Measurements from ENCODE around the gene DHRS13. TPM values are rescaled to one million over a fixed set of nuclear protein-coding genes. Genes with fewer than 3 reads are reported as not detected.
"Not testable (repeated sequence)": the region's sequence is repeated elsewhere in the genome, so short reads cannot be mapped to it uniquely, and the experiment has no call there.

The DHRS13 gene
- total RNA-seq, 2 donors from 2014 or later = 21.0 TPM

DNA sequence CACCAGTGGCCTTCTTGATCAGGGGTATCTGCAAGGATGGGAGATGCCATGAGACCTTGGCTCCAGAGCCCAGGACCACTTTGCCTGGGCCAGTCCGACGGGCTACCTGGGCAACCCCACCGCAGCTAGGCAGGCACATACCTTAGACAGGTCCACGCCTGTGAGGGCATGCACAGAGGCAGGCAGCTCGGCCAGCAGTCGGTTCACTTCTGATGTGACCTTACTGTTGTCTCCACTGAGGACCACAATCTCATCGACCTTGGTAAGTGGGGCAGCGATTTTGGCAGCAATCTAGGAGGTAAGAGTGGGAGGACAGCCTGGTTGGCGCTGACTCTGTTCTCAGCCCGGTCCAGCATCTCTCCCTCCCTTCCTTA lies 22.3 kb downstream of the DHRS13 start:
- Mint-ChIP-seq H3K36me3 (ENCODE audit: low read depth) (peaks cover 14% of the 10 kb centered on the region), H3K27ac (no peak overlapping the region), H3K4me1 (peaks cover 13% of the 10 kb centered on the region), H3K4me3 (no peak overlapping the region), H3K27me3 (no peaks in the 10 kb centered on the region)
- ATAC-seq (no peak), DNase-seq (no peak)
- H3K9me3 ChIP-seq (ENCODE audit: control insufficient read depth, low read length, poor library complexity, severe bottlenecking) = no peaks in the 10 kb centered on the region

DNA sequence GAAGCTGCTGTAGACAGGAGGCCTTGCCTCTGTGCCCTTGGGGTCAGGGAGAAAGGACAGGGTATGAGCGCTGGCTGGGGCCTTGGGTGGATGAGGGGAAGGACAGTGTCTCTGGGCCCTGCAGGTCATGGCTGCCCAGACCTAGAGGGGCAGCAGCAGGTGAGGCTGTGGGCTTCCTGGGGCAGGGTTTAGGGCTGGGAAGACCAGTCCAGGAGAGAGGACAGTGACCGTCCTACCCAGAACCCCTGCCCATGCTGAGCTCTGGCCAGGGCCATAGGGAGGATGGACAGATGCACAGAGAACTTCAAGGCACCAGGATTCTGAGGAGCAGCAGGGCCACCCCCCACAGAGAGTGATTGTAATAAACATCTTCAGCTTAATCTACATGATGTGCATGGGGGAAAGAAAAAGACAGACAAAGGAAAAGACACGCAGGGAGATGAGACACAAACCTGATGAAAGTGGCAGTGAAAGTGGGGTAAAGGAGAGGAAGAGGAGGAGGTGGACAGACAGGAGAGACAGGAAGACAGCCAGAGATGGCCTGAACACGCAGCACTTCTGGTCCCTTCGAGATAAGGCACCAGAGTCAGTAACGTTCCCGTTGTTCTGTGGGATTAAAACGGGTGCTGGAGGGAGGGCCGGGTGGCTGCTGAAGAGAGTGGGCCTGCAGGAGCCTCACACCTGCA lies 22.9 kb downstream of the DHRS13 start:
- ATAC-seq = no peak
- no peak overlapping the region for H3K27ac Mint-ChIP-seq
- no peak for DNase-seq
- H3K36me3 Mint-ChIP-seq (ENCODE audit: low read depth) = peaks cover 13% of the 10 kb centered on the region
- H3K4me3 Mint-ChIP-seq = peak overlapping the region; percentile 19
- no peaks in the 10 kb centered on the region for H3K9me3 ChIP-seq (ENCODE audit: control insufficient read depth, low read length, poor library complexity, severe bottlenecking)
- H3K4me1 Mint-ChIP-seq = peaks cover 9% of the 10 kb centered on the region
- H3K27me3 Mint-ChIP-seq = no peaks in the 10 kb centered on the region

DNA sequence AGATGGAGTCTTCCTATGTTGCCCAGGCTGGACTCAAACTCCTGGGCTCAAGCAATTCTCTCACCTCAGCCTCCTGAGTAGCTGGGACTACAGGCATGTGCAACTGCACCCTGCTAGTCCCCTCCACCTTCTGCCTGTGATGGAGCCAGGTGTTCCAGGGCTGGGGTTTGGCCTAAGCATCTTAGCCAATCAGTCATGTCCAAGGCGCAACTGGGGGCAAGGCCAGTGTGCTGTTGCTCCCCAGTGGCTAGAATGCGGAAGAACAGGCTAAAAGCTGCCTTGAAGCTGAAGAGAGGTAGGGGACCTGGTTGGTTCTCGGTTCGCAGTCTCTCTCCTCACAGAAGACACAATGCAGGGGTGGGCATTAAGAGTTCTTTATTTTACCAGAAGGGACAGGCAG lies 23.9 kb downstream of the DHRS13 start:
- Mint-ChIP-seq H3K4me1 (peaks cover 6% of the 10 kb centered on the region), H3K36me3 (ENCODE audit: low read depth) (peaks cover 12% of the 10 kb centered on the region), H3K27me3 (no peaks in the 10 kb centered on the region), H3K4me3 (no peak overlapping the region), H3K27ac (no peak overlapping the region)
- ATAC-seq (no peak), DNase-seq (no peak)
- H3K9me3 ChIP-seq (ENCODE audit: control insufficient read depth, low read length, poor library complexity, severe bottlenecking) = no peaks in the 10 kb centered on the region

DNA sequence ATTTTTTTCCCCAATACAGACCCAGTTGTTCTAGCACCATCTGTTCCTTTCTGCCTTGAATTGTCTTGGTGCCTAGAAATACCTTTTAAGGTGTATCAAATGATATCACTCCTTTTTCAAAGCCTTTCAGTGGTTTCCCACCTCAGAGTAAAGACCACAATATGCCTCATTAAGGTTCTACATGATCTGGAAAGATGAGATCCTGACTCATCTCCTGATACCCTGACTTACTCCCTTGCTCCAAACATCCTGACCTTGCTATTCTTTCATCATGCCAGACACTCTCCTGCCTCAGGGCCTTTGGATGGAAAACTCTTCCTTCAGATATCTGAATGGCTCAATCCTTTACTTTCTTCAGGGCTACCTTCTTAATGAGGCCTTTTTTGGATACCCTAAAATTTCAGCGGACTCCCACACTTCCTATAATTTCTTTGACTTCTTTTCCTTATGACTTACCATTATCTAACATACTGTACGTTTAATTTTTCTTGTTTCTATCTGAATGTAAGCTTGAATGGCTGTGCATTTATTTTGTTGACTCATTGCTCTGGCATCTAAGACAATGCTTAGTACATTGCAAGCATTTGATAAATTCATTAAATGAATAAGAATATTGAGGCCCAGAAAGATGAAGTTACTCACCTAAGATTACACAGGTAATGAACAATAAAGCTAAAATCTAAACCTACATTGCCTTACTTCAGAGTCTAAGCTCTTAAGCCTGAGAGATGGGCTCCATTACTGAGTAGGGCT lies 24.5 kb downstream of the DHRS13 start:
- no peak overlapping the region for H3K4me3 Mint-ChIP-seq
- no peaks in the 10 kb centered on the region for H3K27me3 Mint-ChIP-seq
- H3K9me3 ChIP-seq (ENCODE audit: control insufficient read depth, low read length, poor library complexity, severe bottlenecking) = no peaks in the 10 kb centered on the region
- DNase-seq (no peak), ATAC-seq (no peak)
- peaks cover 6% of the 10 kb centered on the region for H3K4me1 Mint-ChIP-seq
- no peak overlapping the region for H3K27ac Mint-ChIP-seq
- peaks cover 12% of the 10 kb centered on the region for H3K36me3 Mint-ChIP-seq (ENCODE audit: low read depth)

DNA sequence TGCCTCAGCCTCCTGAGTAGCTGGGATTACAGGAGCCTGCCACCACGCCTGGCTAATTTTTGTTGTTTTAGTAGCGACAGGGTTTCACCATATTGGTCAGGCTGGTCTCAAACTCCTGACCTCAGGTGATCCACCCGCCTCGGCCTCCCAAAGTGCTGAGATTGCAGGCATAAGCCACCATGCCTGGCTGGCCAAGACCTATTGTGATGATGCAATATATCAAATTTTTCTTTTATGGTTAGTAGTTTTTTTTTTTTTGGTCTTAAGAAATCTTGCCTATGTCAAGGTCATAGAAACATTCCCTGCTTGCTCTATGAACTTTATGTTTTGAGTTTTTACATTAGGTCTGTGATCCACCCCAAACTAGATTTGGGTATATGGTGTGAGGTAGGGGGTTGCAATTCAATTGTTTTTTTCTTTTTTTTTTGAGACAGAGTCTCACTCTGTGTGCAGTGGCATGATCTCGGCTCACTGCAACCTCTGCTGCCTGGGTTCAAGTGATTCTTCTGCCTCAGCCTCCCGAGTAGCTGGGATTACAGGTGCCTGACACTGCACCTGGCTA lies 25.6 kb downstream of the DHRS13 start:
- not testable (repeated sequence) for ATAC-seq

DNA sequence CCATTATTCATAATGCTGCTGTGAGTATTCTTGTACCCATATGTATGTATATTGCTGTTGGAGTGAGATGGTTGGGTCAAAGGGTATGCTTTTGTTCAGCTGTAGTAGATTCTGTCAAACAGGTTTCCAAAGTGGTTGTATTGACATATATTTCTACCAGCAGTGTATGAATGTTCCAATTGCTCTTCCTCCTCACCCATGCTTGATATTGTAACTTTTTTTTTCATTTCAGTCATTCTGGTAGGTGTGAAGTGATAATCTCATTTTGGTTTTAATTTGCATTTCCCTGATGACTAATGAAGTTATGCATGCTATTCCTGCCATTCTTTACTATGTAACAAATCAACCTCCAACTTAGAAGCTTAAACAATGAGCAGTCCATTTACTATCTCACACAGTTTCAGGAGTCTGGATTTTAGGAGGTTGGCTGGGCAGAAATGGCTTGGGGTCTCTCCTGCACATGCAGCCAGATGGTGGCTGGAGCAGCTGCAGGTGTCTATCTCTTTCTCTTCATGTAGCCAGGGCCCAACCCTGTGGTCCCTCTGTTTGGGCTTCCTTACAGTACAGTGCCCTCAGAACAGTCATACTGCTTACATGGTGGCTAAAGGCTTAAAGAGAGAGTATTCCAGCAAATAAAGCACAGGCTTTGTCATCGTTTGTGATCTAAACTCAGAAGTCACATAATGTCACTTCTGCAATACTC lies 26.9 kb downstream of the DHRS13 start:
- Mint-ChIP-seq H3K27me3 (no peaks in the 10 kb centered on the region), H3K27ac (no peak overlapping the region), H3K36me3 (ENCODE audit: low read depth) (peaks cover 10% of the 10 kb centered on the region), H3K4me1 (peaks cover 10% of the 10 kb centered on the region), H3K4me3 (no peak overlapping the region)
- ATAC-seq = no peak
- H3K9me3 ChIP-seq (ENCODE audit: control insufficient read depth, low read length, poor library complexity, severe bottlenecking) = no peaks in the 10 kb centered on the region
- DNase-seq = no peak

More for the DNA sequence above, 25.6 kb downstream of the DHRS13 start:
- not testable (repeated sequence) for H3K4me1 Mint-ChIP-seq; DNase-seq; H3K4me3 Mint-ChIP-seq; H3K27ac Mint-ChIP-seq; H3K9me3 ChIP-seq (ENCODE audit: control insufficient read depth, low read length, poor library complexity, severe bottlenecking); H3K27me3 Mint-ChIP-seq
- peaks cover 12% of the 10 kb centered on the region for H3K36me3 Mint-ChIP-seq (ENCODE audit: low read depth)

DNA sequence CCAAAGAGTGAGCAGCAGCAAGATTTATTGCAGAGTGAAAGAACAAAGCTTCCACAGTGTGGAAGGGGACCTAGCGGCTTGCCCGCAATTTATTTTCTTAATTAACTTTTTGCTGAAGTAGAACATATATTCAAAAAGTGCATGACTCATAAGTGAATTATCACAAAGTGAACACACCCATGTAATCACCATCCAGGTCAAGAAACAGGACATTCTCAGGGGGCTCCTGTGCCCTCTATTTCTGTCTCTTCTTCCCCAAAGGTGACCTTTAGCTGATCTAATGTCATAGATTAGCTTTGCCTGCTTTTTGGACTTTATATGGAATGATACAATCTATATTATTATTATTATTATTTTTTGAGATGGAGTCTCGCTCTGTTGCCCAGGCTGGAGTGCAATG lies 28.1 kb downstream of the DHRS13 start:
- H3K27ac Mint-ChIP-seq = no peak overlapping the region
- H3K27me3 Mint-ChIP-seq = no peaks in the 10 kb centered on the region
- H3K4me3 Mint-ChIP-seq = no peak overlapping the region
- DNase-seq (no peak), ATAC-seq (no peak)
- H3K4me1 Mint-ChIP-seq = peaks cover 8% of the 10 kb centered on the region
- peaks cover 6% of the 10 kb centered on the region for H3K36me3 Mint-ChIP-seq (ENCODE audit: low read depth)
- no peaks in the 10 kb centered on the region for H3K9me3 ChIP-seq (ENCODE audit: control insufficient read depth, low read length, poor library complexity, severe bottlenecking)

DNA sequence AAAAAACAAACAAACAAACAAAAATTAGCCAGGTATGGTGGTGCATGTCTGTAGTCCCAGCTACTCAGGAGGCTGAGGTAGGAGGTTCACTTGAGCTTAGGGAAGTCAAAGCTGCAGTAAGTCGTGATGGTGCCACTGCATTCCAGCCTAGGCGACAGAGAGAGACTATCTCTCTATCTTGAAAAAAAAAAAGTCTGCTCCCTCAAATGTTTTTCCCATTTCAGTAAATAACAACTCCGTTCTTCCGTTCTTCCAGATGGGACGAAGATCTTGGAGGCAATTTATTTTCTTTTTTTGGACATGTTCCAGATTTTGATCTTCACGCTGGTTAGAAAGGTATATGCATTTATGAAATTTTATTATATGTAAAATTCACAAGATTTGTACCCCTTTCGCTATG lies 29.0 kb downstream of the DHRS13 start:
- peaks cover 8% of the 10 kb centered on the region for H3K4me1 Mint-ChIP-seq
- H3K27ac Mint-ChIP-seq = peak overlapping the region; percentile 71
- no peaks in the 10 kb centered on the region for H3K27me3 Mint-ChIP-seq
- no peak overlapping the region for H3K4me3 Mint-ChIP-seq
- H3K36me3 Mint-ChIP-seq (ENCODE audit: low read depth) = peaks cover 6% of the 10 kb centered on the region
- DNase-seq (no peak), ATAC-seq (no peak)
- no peaks in the 10 kb centered on the region for H3K9me3 ChIP-seq (ENCODE audit: control insufficient read depth, low read length, poor library complexity, severe bottlenecking)

DNA sequence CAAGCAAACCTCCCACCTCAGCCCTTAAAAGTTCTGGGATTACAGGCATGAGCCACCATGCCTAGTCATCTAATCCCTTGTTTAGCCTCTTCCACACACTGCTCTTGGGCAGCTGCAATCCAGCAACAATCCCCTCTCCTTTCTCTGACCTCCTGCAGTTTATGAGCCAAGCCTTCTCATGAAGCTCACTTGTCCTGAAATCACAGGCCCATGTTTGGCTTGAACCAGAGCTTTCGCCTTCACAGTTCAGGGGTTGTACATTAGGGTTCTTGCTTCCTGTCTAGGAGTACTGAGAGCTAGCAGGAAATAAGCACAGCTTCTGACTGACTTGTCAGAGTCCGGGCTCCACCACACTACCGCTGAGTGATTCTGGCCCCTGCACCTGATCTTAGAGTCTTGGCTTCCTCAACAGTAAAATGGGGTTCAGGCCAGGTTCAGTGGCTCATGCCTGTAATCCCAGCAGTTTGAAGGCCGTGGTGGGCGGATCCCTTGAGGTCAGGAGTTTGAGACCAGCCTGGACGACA lies 31.8 kb downstream of the DHRS13 start:
- Mint-ChIP-seq H3K27ac (peak overlapping the region; percentile 94), H3K4me1 (peaks cover 6% of the 10 kb centered on the region), H3K36me3 (ENCODE audit: low read depth) (no peaks in the 10 kb centered on the region), H3K27me3 (no peaks in the 10 kb centered on the region), H3K4me3 (no peak overlapping the region)
- ATAC-seq = peak; percentile 97
- no peaks in the 10 kb centered on the region for H3K9me3 ChIP-seq (ENCODE audit: control insufficient read depth, low read length, poor library complexity, severe bottlenecking)
- no peak for DNase-seq

DNA sequence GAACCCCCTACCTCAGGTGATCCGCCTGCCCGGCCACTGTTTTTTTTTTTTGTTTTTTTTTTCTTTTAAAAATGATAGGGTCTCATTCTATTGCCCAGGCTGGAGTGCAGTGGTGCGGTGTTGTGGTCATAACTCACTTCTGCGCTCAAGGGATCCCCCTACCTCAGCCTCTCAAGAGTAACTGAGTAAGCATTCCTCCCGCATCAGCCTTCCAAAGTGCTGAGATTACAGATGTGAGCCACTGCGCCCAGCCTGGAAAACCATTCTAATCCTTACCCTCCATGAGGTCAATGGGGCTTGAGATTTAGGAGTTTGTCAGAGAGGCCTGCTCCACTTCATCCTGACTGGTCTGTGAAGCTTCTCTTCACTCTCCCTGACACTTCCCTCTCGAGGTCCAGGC lies 35.6 kb downstream of the DHRS13 start:
- no peak for ATAC-seq
- Mint-ChIP-seq H3K36me3 (ENCODE audit: low read depth) (no peaks in the 10 kb centered on the region), H3K27ac (no peak overlapping the region), H3K27me3 (no peaks in the 10 kb centered on the region), H3K4me1 (peaks cover 8% of the 10 kb centered on the region), H3K4me3 (no peak overlapping the region)
- no peaks in the 10 kb centered on the region for H3K9me3 ChIP-seq (ENCODE audit: control insufficient read depth, low read length, poor library complexity, severe bottlenecking)
- no peak for DNase-seq

DNA sequence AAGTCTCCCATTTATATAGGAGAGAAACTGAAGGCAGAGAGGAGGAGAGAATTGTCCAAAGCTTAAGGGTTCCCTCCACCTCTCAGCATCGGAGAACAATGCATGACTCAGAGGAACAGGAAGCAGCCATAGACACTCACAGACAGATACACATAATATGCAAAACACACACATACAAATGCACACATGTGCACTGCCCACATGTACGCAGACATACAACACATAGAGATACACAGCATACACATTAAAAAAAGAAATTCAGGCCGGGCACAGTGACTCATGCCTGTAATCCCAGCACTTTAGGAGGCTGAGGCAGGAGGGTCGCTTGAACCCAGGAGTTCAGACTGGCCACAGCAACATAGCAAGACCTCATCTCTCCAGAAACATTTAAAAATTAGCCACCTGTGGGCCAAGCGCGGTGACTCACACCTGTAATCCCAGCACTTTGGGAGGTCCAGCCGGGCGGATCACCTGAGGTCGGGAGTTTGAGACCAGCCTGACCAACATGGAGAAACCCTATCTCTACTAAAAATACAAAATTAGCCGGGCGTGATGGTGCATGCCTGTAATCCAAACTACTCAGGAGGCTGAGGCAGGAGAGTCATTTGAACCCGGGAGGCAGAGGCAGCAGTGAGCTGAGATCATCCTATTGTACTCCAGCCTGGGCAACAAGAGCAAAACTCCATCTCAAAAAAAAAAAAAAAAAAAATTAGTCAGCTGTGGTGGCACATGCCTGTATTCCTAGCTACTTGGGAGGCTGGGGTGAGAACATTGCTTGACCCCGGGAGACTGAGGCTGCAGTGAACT lies 36.7 kb downstream of the DHRS13 start:
- DNase-seq (no peak), ATAC-seq (no peak)
- Mint-ChIP-seq H3K36me3 (ENCODE audit: low read depth) (no peaks in the 10 kb centered on the region), H3K27me3 (no peaks in the 10 kb centered on the region), H3K4me1 (peaks cover 9% of the 10 kb centered on the region), H3K4me3 (no peak overlapping the region), H3K27ac (peak overlapping the region; percentile 8)
- H3K9me3 ChIP-seq (ENCODE audit: control insufficient read depth, low read length, poor library complexity, severe bottlenecking) = no peaks in the 10 kb centered on the region

DNA sequence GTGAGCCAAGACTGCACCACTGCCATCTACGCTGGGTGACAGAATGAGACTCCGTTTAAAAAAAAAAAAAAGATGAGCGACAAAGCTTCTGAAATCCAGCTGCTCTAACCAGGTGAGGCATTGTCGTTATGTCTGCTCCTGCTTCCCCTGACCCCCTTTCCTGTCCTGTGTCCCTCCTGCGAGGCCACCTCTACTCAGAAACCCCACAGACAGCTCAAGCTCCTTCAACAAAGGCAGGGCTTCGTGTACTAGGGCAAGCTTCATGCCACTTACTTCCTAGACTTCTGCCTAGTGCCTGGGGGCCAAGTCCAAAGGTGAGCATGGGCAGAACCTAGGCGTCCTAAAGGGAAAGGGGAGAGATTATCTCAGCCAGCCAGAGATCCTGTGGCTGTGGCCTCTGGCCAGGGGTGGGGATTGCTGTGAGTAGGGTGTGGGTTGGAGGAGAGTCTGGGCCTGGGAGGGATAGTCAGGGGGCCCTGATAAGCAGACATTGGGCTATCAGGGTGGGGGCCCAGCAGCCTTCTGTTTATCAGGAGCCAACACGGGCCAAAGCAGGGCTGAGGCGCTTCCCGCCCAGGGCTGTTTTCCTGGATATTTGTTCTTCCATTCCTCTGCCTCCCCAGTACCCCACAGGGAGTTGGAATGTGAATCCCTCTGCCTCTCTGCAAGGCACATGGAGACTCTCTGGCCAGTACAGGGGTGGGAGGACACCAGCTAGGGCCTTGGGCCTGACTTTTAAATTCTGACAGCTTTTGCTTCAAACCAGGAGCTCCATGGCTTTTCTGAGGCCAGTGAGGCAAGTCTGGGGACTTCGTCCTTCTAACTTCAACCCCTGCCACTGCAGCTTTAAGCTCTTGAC lies 37.7 kb downstream of the DHRS13 start:
- no peaks in the 10 kb centered on the region for H3K27me3 Mint-ChIP-seq
- peaks cover 6% of the 10 kb centered on the region for H3K4me1 Mint-ChIP-seq
- ATAC-seq (no peak), DNase-seq (no peak)
- no peaks in the 10 kb centered on the region for H3K36me3 Mint-ChIP-seq (ENCODE audit: low read depth)
- H3K27ac Mint-ChIP-seq = peak overlapping the region; percentile 8
- H3K9me3 ChIP-seq (ENCODE audit: control insufficient read depth, low read length, poor library complexity, severe bottlenecking) = no peaks in the 10 kb centered on the region
- no peak overlapping the region for H3K4me3 Mint-ChIP-seq

Measured in T-helper 17 cell (primary cell).